Measurements from ENCODE around the gene PRKG2.

GRCh38 chr4:81135501-81135900 is 79.5 kb downstream of the PRKG2 start:
- TF ChIP-seq CTCF (IDR thresholded peaks at IDR 0.05) (no peak), POLR2A (IDR thresholded peaks at IDR 0.05) (no peak)

All from esophagus squamous epithelium (tissue), 4 donors.